Fibroblast of lung (primary cell): ENCODE data around the gene FOXQ1. TPM values are rescaled to one million over a fixed set of nuclear protein-coding genes. Genes with fewer than 3 reads are reported as not detected.

ENCODE experiments used
- DNase-seq, 2 donors: peaks; one replicate each; pipeline versions ENCODE4 v3.0.0 to v3.0.0-alpha.2; 2010; ENCODE audit warnings: low read depth in 2 of 2
- H2AFZ ChIP-seq: 2 replicates; pipeline ENCODE4 v1.5.1; 2012; ENCODE audit warnings: low read length, control low read depth, inconsistent platforms
- H3K27ac ChIP-seq: 2 replicates; pipeline ENCODE4 v1.5.1; 2011; ENCODE audit warnings: low read length, control low read depth; ENCODE audit not compliant: insufficient read depth
- H3K27me3 ChIP-seq: 2 replicates; pipeline ENCODE4 v1.5.1; 2011; ENCODE audit warnings: mild to moderate bottlenecking, low read length; ENCODE audit not compliant: control insufficient read depth, insufficient read depth
- H3K36me3 ChIP-seq: 2 replicates; pipeline ENCODE4 v1.5.1; 2011; ENCODE audit warnings: low read length; ENCODE audit not compliant: control insufficient read depth, insufficient read depth
- H3K4me1 ChIP-seq: 2 replicates; pipeline ENCODE4 v1.5.1; 2011; ENCODE audit warnings: low read length; ENCODE audit not compliant: control insufficient read depth, insufficient read depth; ENCODE audit errors: extremely low read depth
- H3K4me2 ChIP-seq: 2 replicates; pipeline ENCODE4 v1.5.1; 2011; ENCODE audit warnings: low read length, control low read depth; ENCODE audit not compliant: insufficient read depth; ENCODE audit errors: extremely low read depth
- H3K4me3 ChIP-seq, 4 experiments: fragments of 200-600 bp in 1 of 4; sonication (generic) in 1 of 4; replicated peaks in 1 of 4; 2 replicates each; pipeline ENCODE4 v1.5.1; 2011 to 2016; ENCODE audit warnings: low read length in 4 of 4, low read depth in 3 of 4, mild to moderate bottlenecking in 3 of 4, control low read depth in 2 of 4, inconsistent platforms in 1 of 4, mixed read lengths in 1 of 4; ENCODE audit not compliant: insufficient read depth in 1 of 4; ENCODE audit errors: control extremely low read depth in 1 of 4
- H3K79me2 ChIP-seq: 2 replicates; pipeline ENCODE4 v1.5.1; 2012; ENCODE audit warnings: mild to moderate bottlenecking, low read length, inconsistent platforms; ENCODE audit not compliant: control insufficient read depth, insufficient read depth
- H3K9ac ChIP-seq: 2 replicates; pipeline ENCODE4 v1.5.1; 2011; ENCODE audit warnings: mild to moderate bottlenecking, low read length, control low read depth; ENCODE audit not compliant: insufficient read depth
- H3K9me3 ChIP-seq: 2 replicates; pipeline ENCODE4 v1.5.1; 2012; ENCODE audit warnings: low read depth, low read length; ENCODE audit not compliant: control insufficient read depth, insufficient read depth
- H4K20me1 ChIP-seq: 2 replicates; pipeline ENCODE4 v1.5.1; 2011; ENCODE audit warnings: low read length; ENCODE audit not compliant: control insufficient read depth, insufficient read depth; ENCODE audit errors: extremely low read depth
- CTCF ChIP-seq, 2 donors: IDR thresholded peaks in 1 of 2; conservative IDR thresholded peaks in 1 of 2; 1 replicate in 1 of 2; 2 replicates in 1 of 2; pipeline ENCODE4 v1.5.1; 2011 to 2012; ENCODE audit warnings: low read length in 2 of 2, control low read depth in 1 of 2, inconsistent platforms in 1 of 2, low read depth in 1 of 2, mild to moderate bottlenecking in 1 of 2
- EZH2 ChIP-seq: IDR thresholded peaks from 2 replicates; pipeline ENCODE4 v1.5.1; 2012; ENCODE audit warnings: low read length, control low read depth, mild to moderate bottlenecking; ENCODE audit errors: missing control alignments
- polyA plus RNA-seq, 2 donors: library from polyadenylated mRNA; depleted of rRNA in 1 of 2; stranded (reverse) in 1 of 2; unstranded in 1 of 2; fragments of >200 nt; gene quantifications; 2 replicates each; pipeline ENCODE4 v1.2.1, GENCODE V29; 2011 to 2012; ENCODE audit warnings: missing spikeins in 1 of 2
- total RNA-seq: library from RNA; depleted of rRNA; stranded (reverse); fragments of >200 nt; gene quantifications from 2 replicates; pipeline ENCODE4 v1.2.1, GENCODE V29; 2014

FOXQ1 gene
- total and polyA plus RNA-seq, 2 donors (not counting 1 experiment from before 2014, with no cell fraction given): 1.8 to 2.0 TPM

GRCh38 chr6:1263039-1263849 is 48.7 kb upstream of the FOXQ1 start:
- H3K36me3 ChIP-seq: no peaks in the 10 kb centered on the region
- H4K20me1 ChIP-seq: no peaks in the 10 kb centered on the region
- no peaks in the 10 kb centered on the region for H3K27me3 ChIP-seq
- H3K9ac ChIP-seq: no peak overlapping the region
- DNase-seq: peak in 1 of 2 donors; percentile 11
- no peaks in the 10 kb centered on the region for H3K79me2 ChIP-seq
- no peaks in the 10 kb centered on the region for H3K4me1 ChIP-seq
- no peaks in the 10 kb centered on the region for H3K9me3 ChIP-seq
- H2AFZ ChIP-seq: no peak overlapping the region
- no peak overlapping the region for H3K4me2 ChIP-seq
- no peak for TF ChIP-seq EZH2
- H3K27ac ChIP-seq: no peak overlapping the region
- no peak overlapping the region for H3K4me3 ChIP-seq

- Histone ChIP-seq H3K4me3 (no peak overlapping the region), H3K36me3 (no peaks in the 10 kb centered on the region), H3K27me3 (no peaks in the 10 kb centered on the region), H3K4me2 (no peak overlapping the region), H3K4me1 (no peaks in the 10 kb centered on the region), H3K27ac (no peak overlapping the region), H3K9me3 (no peaks in the 10 kb centered on the region), H2AFZ (no peak overlapping the region), H3K79me2 (no peaks in the 10 kb centered on the region), H4K20me1 (no peaks in the 10 kb centered on the region), H3K9ac (no peak overlapping the region)
- no peak for DNase-seq
- TF ChIP-seq EZH2: no peak
- TF ChIP-seq CTCF (conservative IDR thresholded peaks at IDR 0.05 in 1 of 2, IDR thresholded peaks at IDR 0.05 in 1 of 2; ENCODE audit: low read depth in 1 of 2, low read length in 2 of 2): no peak
Observed at GRCh38 chr6:1263850-1264377, 48.0 kb upstream of the FOXQ1 start.

- no peak overlapping the region for H3K27ac ChIP-seq
- no peaks in the 10 kb centered on the region for H4K20me1 ChIP-seq
- TF ChIP-seq CTCF (conservative IDR thresholded peaks at IDR 0.05 in 1 of 2, IDR thresholded peaks at IDR 0.05 in 1 of 2; ENCODE audit: low read depth in 1 of 2, low read length in 2 of 2): no peak
- no peak for TF ChIP-seq EZH2
- H3K4me1 ChIP-seq: no peaks in the 10 kb centered on the region
- no peak overlapping the region for H3K4me3 ChIP-seq
- H3K36me3 ChIP-seq: no peaks in the 10 kb centered on the region
- H3K79me2 ChIP-seq: no peaks in the 10 kb centered on the region
- no peak overlapping the region for H3K4me2 ChIP-seq
- H2AFZ ChIP-seq: no peak overlapping the region
- no peaks in the 10 kb centered on the region for H3K27me3 ChIP-seq
- DNase-seq: no peak
- H3K9ac ChIP-seq: no peak overlapping the region
- no peaks in the 10 kb centered on the region for H3K9me3 ChIP-seq
Observed at GRCh38 chr6:1264619-1265445, 47.1 kb upstream of the FOXQ1 start.
